Endothelial cell (in vitro differentiated cells): ENCODE measurements around the gene REXO4. TPM values are rescaled to one million over a fixed set of nuclear protein-coding genes. Genes with fewer than 3 reads are reported as not detected.

Experiments used
- DNase-seq: peaks from one replicate; pipeline ENCODE4 v3.0.0; 2021; ENCODE audit warnings: low spot score
- H3K27ac Mint-ChIP-seq: one replicate; pipeline ENCODE4 v1.8.0; 2021; ENCODE audit warnings: mixed read lengths, inconsistent platforms; ENCODE audit not compliant: unreplicated experiment
- H3K27me3 Mint-ChIP-seq: one replicate; pipeline ENCODE4 v1.8.0; 2021; ENCODE audit warnings: mild to moderate bottlenecking, moderate library complexity, mixed read lengths, inconsistent platforms; ENCODE audit not compliant: unreplicated experiment
- H3K36me3 Mint-ChIP-seq: one replicate; pipeline ENCODE4 v1.8.0; 2021; ENCODE audit warnings: mild to moderate bottlenecking, low read depth, mixed read lengths, inconsistent platforms; ENCODE audit not compliant: unreplicated experiment
- H3K4me1 Mint-ChIP-seq: one replicate; pipeline ENCODE4 v1.8.0; 2021; ENCODE audit warnings: mild to moderate bottlenecking, mixed read lengths, inconsistent platforms; ENCODE audit not compliant: unreplicated experiment
- H3K4me3 Mint-ChIP-seq: one replicate; pipeline ENCODE4 v1.8.0; 2021; ENCODE audit warnings: mild to moderate bottlenecking, mixed read lengths, inconsistent platforms; ENCODE audit not compliant: unreplicated experiment
- H3K9me3 Mint-ChIP-seq: one replicate; pipeline ENCODE4 v1.8.0; 2021; ENCODE audit warnings: mixed read lengths, inconsistent platforms; ENCODE audit not compliant: unreplicated experiment
- CTCF ChIP-seq: fragments of 200-600 bp; sonication (generic); IDR thresholded peaks from one replicate; pipeline ENCODE4 v1.5.0; 2021; ENCODE audit warnings: antibody characterized with exemption; ENCODE audit not compliant: unreplicated experiment
- total RNA-seq: library from RNA; stranded (reverse); fragmentation: NEBNext Ultra II Directional; extraction: Animal tissue kit (Norgen Biotek cat#: 25700); gene quantifications from one replicate; pipeline ENCODE4 v1.2.1, GENCODE V29; 2021; ENCODE audit not compliant: unreplicated experiment

Gene REXO4
- total RNA-seq, 1 donor from 2014 or later = 30.9 TPM

GRCh38 chr9:133459476-133460404 is 41.9 kb upstream of the REXO4 start, which contains the start of gene CACFD1:
TSS of gene CACFD1 (plus strand) at chr9:133459978. CDS start at chr9:133460067, 89 bp downstream.
- Mint-ChIP-seq H3K27ac (peak within 1 kb of the TSS; percentile 84), H3K4me1 (peaks cover 11% of the 10 kb centered on the region), H3K4me3 (peak within 1 kb of the TSS; percentile 90), H3K9me3 (no peaks in the 10 kb centered on the region), H3K36me3 (no peaks in the 10 kb centered on the region), H3K27me3 (peaks cover 2% of the 10 kb centered on the region)
- peak; percentile 95 for DNase-seq
- no peak for TF ChIP-seq CTCF

- H3K4me1 Mint-ChIP-seq = peaks cover 11% of the 10 kb centered on the region
- DNase-seq = no peak
- no peak for TF ChIP-seq CTCF
- no peaks in the 10 kb centered on the region for H3K36me3 Mint-ChIP-seq
- peak overlapping the region; percentile 87 for H3K4me3 Mint-ChIP-seq
- no peak overlapping the region for H3K27ac Mint-ChIP-seq
- H3K27me3 Mint-ChIP-seq = peaks cover 7% of the 10 kb centered on the region
- H3K9me3 Mint-ChIP-seq = no peaks in the 10 kb centered on the region
Measured at GRCh38 chr9:133458643-133459312, 41.0 kb upstream of the REXO4 start.

GRCh38 chr9:133457748-133458147 is 39.9 kb upstream of the REXO4 start:
- H3K27ac Mint-ChIP-seq = no peak overlapping the region
- no peak for TF ChIP-seq CTCF
- peaks cover 8% of the 10 kb centered on the region for H3K27me3 Mint-ChIP-seq
- no peak overlapping the region for H3K4me3 Mint-ChIP-seq
- H3K36me3 Mint-ChIP-seq = no peaks in the 10 kb centered on the region
- no peaks in the 10 kb centered on the region for H3K9me3 Mint-ChIP-seq
- DNase-seq = no peak
- peaks cover 11% of the 10 kb centered on the region for H3K4me1 Mint-ChIP-seq

GRCh38 chr9:133457233-133457632 is 39.4 kb upstream of the REXO4 start:
- Mint-ChIP-seq H3K4me1 (peaks cover 11% of the 10 kb centered on the region), H3K9me3 (no peaks in the 10 kb centered on the region), H3K27ac (no peak overlapping the region), H3K27me3 (peaks cover 9% of the 10 kb centered on the region), H3K36me3 (no peaks in the 10 kb centered on the region), H3K4me3 (no peak overlapping the region)
- no peak for TF ChIP-seq CTCF
- DNase-seq = no peak

GRCh38 chr9:133456409-133456808 is 38.6 kb upstream of the REXO4 start:
- Mint-ChIP-seq H3K4me3 (no peak overlapping the region), H3K27ac (no peak overlapping the region), H3K4me1 (peaks cover 8% of the 10 kb centered on the region), H3K9me3 (no peaks in the 10 kb centered on the region), H3K27me3 (peaks cover 9% of the 10 kb centered on the region), H3K36me3 (no peaks in the 10 kb centered on the region)
- DNase-seq = no peak
- TF ChIP-seq CTCF = no peak
